A549 (cell line): ENCODE data around the gene PLEKHG3.

ENCODE experiments used
- EHMT2 ChIP-seq: fragments of 200-600 bp; sonication (generic); IDR thresholded peaks from 2 replicates; pipeline ENCODE4 v1.6.1; 2016; ENCODE audit warnings: antibody characterized with exemption, low read depth, mild to moderate bottlenecking, moderate library complexity
- KDM1A ChIP-seq: fragments of 200-600 bp; sonication (generic); IDR thresholded peaks from 2 replicates; pipeline ENCODE4 v1.6.1; 2016; ENCODE audit warnings: low read depth, mild to moderate bottlenecking
- PHF8 ChIP-seq: fragments of 200-600 bp; sonication (generic); IDR thresholded peaks from 2 replicates; pipeline ENCODE4 v1.6.1; 2016; ENCODE audit warnings: low read depth, mild to moderate bottlenecking, antibody characterized with exemption, moderate library complexity, borderline replicate concordance
- POLR2A ChIP-seq: IDR thresholded peaks from 2 replicates; pipeline ENCODE4 v1.6.1; 2012; ENCODE audit warnings: mild to moderate bottlenecking, low read length
- RAD21 ChIP-seq, 2 experiments: fragments of >200 bp in 1 of 2; sonication (Bioruptor Twin) in 1 of 2; formaldehyde crosslinking in 1 of 2; IDR thresholded peaks in 1 of 2; conservative IDR thresholded peaks in 1 of 2; 2 replicates in 1 of 2; 3 replicates in 1 of 2; pipeline ENCODE4 v1.6.1; 2012 to 2018; ENCODE audit warnings: inconsistent platforms in 1 of 2
- SMC3 ChIP-seq: fragments of >200 bp; sonication (Bioruptor Twin); formaldehyde crosslinking; IDR thresholded peaks from 3 replicates; pipeline ENCODE4 v1.6.1; 2018; ENCODE audit warnings: inconsistent platforms
- TF ChIP-seq, protein P1 (sequence below): fragments of >200 bp; sonication (Bioruptor Twin); formaldehyde crosslinking; IDR thresholded peaks from 3 replicates; pipeline ENCODE4 v1.5.1; 2016
- TF ChIP-seq, protein P2 (sequence below): fragments of 450-650 bp; IDR thresholded peaks from 2 replicates; pipeline ENCODE4 v1.6.1; 2014; ENCODE audit warnings: antibody characterized with exemption
- TF ChIP-seq, protein P3 (sequence below): IDR thresholded peaks from 2 replicates; pipeline ENCODE4 v1.6.1; 2012

GRCh38 chr14:64654901-64655300 lies 49.3 kb upstream of the PLEKHG3 start:
- TF ChIP-seq, protein P1, sequence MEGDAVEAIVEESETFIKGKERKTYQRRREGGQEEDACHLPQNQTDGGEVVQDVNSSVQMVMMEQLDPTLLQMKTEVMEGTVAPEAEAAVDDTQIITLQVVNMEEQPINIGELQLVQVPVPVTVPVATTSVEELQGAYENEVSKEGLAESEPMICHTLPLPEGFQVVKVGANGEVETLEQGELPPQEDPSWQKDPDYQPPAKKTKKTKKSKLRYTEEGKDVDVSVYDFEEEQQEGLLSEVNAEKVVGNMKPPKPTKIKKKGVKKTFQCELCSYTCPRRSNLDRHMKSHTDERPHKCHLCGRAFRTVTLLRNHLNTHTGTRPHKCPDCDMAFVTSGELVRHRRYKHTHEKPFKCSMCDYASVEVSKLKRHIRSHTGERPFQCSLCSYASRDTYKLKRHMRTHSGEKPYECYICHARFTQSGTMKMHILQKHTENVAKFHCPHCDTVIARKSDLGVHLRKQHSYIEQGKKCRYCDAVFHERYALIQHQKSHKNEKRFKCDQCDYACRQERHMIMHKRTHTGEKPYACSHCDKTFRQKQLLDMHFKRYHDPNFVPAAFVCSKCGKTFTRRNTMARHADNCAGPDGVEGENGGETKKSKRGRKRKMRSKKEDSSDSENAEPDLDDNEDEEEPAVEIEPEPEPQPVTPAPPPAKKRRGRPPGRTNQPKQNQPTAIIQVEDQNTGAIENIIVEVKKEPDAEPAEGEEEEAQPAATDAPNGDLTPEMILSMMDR = no peak
- TF ChIP-seq EHMT2 (no peak), POLR2A (no peak), RAD21 (conservative IDR thresholded peaks at IDR 0.05 in 1 of 2, IDR thresholded peaks at IDR 0.05 in 1 of 2) (no peak), SMC3 (no peak), PHF8 (no peak), KDM1A (no peak)
- TF ChIP-seq, protein P2, sequence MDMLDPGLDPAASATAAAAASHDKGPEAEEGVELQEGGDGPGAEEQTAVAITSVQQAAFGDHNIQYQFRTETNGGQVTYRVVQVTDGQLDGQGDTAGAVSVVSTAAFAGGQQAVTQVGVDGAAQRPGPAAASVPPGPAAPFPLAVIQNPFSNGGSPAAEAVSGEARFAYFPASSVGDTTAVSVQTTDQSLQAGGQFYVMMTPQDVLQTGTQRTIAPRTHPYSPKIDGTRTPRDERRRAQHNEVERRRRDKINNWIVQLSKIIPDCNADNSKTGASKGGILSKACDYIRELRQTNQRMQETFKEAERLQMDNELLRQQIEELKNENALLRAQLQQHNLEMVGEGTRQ = no peak
- TF ChIP-seq, protein P3, sequence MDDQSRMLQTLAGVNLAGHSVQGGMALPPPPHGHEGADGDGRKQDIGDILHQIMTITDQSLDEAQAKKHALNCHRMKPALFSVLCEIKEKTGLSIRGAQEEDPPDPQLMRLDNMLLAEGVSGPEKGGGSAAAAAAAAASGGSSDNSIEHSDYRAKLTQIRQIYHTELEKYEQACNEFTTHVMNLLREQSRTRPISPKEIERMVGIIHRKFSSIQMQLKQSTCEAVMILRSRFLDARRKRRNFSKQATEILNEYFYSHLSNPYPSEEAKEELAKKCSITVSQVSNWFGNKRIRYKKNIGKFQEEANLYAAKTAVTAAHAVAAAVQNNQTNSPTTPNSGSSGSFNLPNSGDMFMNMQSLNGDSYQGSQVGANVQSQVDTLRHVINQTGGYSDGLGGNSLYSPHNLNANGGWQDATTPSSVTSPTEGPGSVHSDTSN = no peak
